ENCODE data around the gene GREB1. TPM values are rescaled to one million over a fixed set of nuclear protein-coding genes. Genes with fewer than 3 reads are reported as not detected.

GREB1 gene
- total RNA-seq, 1 donor from 2014 or later, result 6.8 TPM

DNA sequence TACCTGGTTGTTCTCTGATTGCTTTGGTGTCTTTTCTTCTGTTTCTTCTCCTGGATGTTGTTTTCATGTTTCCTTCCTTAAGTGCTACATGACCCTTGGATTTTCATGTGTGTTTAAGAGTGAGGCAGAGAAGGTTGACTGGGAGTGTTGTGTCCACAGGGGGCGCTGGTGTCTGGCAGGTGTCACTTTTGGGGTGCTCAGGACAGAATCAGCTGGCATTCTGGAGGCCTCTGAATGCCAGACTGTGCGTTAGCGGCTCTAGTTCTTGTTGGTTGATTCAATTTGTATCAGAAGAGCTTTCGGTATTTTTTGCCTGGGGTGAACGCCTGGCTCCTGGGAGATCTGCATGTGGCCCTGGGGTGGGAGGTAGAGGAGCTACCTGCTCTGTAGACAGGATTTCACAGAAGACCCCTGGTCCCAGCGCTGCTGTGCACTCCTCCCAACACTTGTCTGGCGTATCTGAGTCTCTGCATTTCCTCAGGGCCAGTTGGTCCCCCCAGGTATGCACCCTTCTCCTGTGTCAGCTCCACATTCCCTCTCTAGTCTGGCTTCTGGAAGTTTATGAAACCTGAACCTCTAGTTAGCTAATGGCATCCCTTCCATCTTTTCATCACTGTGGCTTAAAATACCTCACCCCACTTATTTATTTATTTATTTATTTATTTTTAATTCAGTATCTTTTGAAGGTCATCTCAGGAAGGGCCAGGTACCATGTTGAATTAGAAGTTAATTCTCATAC, 1.1 kb downstream of the GREB1 start:
- Histone ChIP-seq H3K4me1 (ENCODE audit: control insufficient read depth in 3 of 3, insufficient read depth in 3 of 3, low read length in 3 of 3) (peaks cover 23 to 36% (median 25%) of the 10 kb centered on the region in 3 donors), H3K9ac (ENCODE audit: low read depth in 1 of 3, low read length in 3 of 3) (no peak overlapping the region), H3K27me3 (ENCODE audit: control insufficient read depth in 3 of 3, insufficient read depth in 3 of 3, low read length in 3 of 3) (peaks cover 0 to 3% (median 0%) of the 10 kb centered on the region in 3 donors), H3K27ac (ENCODE audit: low read depth, low read length) (no peak overlapping the region), H3K9me3 (ENCODE audit: control insufficient read depth in 3 of 3, low read length in 3 of 3) (no peaks in the 10 kb centered on the region), H3K36me3 (ENCODE audit: control insufficient read depth in 3 of 3, insufficient read depth in 3 of 3, low read length in 3 of 3) (no peaks in the 10 kb centered on the region), H3K4me3 (ENCODE audit: low read length in 3 of 3) (no peak overlapping the region)

GRCh38 chr2:11535899-11536344, 2.1 kb downstream of the GREB1 start:
- Histone ChIP-seq H3K4me1 (ENCODE audit: control insufficient read depth in 3 of 3, insufficient read depth in 3 of 3, low read length in 3 of 3) (peaks cover 29 to 44% (median 33%) of the 10 kb centered on the region in 3 donors), H3K27ac (ENCODE audit: low read depth, low read length) (no peak overlapping the region), H3K36me3 (ENCODE audit: control insufficient read depth in 3 of 3, insufficient read depth in 3 of 3, low read length in 3 of 3) (no peaks in the 10 kb centered on the region), H3K9me3 (ENCODE audit: control insufficient read depth in 3 of 3, low read length in 3 of 3) (no peaks in the 10 kb centered on the region), H3K27me3 (ENCODE audit: control insufficient read depth in 3 of 3, insufficient read depth in 3 of 3, low read length in 3 of 3) (peaks cover 0 to 3% (median 0%) of the 10 kb centered on the region in 3 donors), H3K4me3 (ENCODE audit: low read length in 3 of 3) (no peak overlapping the region), H3K9ac (ENCODE audit: low read depth in 1 of 3, low read length in 3 of 3) (no peak overlapping the region)

DNA sequence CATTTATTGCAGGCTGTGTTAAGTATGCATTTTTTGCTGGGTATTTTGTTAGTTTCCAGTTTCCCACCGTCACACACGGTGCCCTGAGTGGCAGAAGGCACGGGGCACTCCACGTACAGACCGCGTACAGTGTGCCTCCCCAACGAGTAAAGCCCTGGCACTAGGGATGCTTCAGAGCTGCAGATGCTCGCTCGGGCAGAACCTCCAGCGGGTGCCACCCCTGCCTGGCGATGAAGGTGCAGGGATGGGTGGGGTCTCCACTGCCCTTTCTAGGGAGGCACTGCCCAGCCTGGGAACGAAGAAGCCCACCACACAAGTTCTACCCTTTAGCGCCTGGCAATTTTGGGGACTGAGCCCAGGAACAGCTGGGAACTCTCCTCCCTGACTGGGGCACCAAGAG, 4.1 kb downstream of the GREB1 start:
- H3K4me1 ChIP-seq (ENCODE audit: control insufficient read depth in 3 of 3, insufficient read depth in 3 of 3, low read length in 3 of 3), result peaks cover 26 to 43% (median 33%) of the 10 kb centered on the region in 3 donors
- no peak overlapping the region for H3K9ac ChIP-seq (ENCODE audit: low read depth in 1 of 3, low read length in 3 of 3)
- H3K9me3 ChIP-seq (ENCODE audit: control insufficient read depth in 3 of 3, low read length in 3 of 3), result no peaks in the 10 kb centered on the region
- H3K36me3 ChIP-seq (ENCODE audit: control insufficient read depth in 3 of 3, insufficient read depth in 3 of 3, low read length in 3 of 3), result no peaks in the 10 kb centered on the region
- no peak overlapping the region for H3K4me3 ChIP-seq (ENCODE audit: low read length in 3 of 3)
- no peak overlapping the region for H3K27ac ChIP-seq (ENCODE audit: low read depth, low read length)
- peaks cover 0 to 3% (median 0%) of the 10 kb centered on the region in 3 donors for H3K27me3 ChIP-seq (ENCODE audit: control insufficient read depth in 3 of 3, insufficient read depth in 3 of 3, low read length in 3 of 3)

DNA sequence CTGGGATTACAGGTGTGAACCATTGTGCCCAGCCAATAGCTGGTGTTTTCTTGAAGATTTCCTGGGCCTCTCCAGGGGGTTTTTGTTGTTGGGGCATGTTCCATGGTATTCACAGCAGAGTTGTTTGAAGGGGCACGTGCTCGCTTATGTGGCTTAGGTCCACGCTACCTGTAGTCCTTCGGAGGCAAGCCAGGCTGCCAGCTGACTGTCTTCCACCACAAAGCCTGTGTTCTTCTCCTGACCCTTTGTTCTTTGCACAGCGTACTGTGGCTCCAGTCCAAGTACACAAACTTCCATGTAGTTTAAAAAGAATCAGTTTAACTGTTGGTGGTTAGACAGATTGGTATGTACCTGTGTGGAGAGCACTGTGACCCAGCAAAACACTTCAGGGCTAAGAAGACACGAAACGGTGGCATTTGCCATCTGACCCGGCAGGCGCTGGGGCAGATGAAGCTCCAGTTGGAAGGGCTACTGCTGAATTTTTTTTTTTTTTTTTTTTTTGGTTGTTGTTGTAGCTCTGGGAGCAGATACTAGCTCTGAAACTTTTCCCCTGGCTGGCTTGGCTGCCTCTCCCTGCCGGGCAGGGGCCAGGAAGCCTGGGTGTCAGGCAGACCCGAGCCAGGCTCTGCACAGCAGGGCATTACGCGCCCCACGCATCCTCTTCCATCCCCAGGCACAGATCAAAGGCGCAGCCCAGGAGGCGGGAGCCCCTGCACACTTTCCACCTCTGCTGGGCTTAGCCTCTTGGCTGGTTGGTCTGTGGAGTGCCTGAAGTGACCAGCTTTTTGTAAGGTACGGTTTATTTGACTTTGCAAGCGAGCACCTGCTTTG, 5.7 kb downstream of the GREB1 start:
- peak overlapping the region in 2 of 3 donors; percentile 9 to 49 for H3K4me3 ChIP-seq (ENCODE audit: low read length in 3 of 3)
- H3K36me3 ChIP-seq (ENCODE audit: control insufficient read depth in 3 of 3, insufficient read depth in 3 of 3, low read length in 3 of 3), result no peaks in the 10 kb centered on the region
- H3K27ac ChIP-seq (ENCODE audit: low read depth, low read length), result no peak overlapping the region
- H3K27me3 ChIP-seq (ENCODE audit: control insufficient read depth in 3 of 3, insufficient read depth in 3 of 3, low read length in 3 of 3), result peaks cover 0 to 3% (median 0%) of the 10 kb centered on the region in 3 donors
- H3K9ac ChIP-seq (ENCODE audit: low read depth in 1 of 3, low read length in 3 of 3), result peak overlapping the region in 2 of 3 donors; percentile 50 to 61
- H3K4me1 ChIP-seq (ENCODE audit: control insufficient read depth in 3 of 3, insufficient read depth in 3 of 3, low read length in 3 of 3), result peaks cover 21 to 34% (median 30%) of the 10 kb centered on the region in 3 donors
- H3K9me3 ChIP-seq (ENCODE audit: control insufficient read depth in 3 of 3, low read length in 3 of 3), result no peaks in the 10 kb centered on the region

DNA sequence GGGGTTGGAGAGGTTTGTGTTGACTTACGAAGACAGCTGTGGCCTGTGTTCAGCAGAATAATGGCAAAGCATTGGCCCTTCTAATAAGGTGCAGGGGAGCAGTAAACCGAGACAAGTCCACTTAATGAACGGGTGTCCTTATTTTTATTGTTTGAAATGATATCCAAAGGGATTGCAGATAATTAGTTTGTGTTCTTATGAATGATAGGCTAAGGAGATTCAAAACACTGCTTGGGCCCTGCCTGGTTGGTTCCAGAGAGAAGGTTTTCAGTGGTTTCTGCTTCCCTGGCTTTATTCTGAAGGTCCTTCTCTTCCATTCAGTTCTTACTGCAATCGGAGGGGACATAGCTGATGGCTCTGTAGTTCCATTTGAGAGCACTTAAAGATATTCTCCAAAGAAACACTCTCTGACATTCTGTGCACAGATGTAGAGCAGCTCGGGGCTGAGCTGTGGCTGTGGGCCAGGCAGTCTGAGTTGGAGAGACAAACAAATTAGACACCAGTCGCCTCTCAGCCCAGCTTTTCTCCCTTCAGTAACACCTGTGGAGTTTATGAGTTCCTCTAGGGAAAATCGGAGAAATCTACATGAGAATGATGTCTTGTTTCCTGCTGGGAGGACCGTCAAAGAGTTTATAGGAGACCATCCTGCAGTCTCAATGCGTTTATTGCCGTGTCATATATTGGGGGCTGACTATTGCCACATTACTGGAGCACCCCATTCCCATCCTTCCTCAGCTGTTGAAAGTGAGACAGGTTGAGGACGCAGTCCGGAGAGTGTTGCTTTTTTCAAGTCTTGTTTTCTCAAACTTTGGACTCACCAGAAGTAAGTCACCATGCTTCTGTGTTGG, 6.5 kb downstream of the GREB1 start:
- peaks cover 0 to 3% (median 0%) of the 10 kb centered on the region in 3 donors for H3K27me3 ChIP-seq (ENCODE audit: control insufficient read depth in 3 of 3, insufficient read depth in 3 of 3, low read length in 3 of 3)
- peak overlapping the region in 1 of 3 donors; percentile 49 for H3K4me3 ChIP-seq (ENCODE audit: low read length in 3 of 3)
- H3K9ac ChIP-seq (ENCODE audit: low read depth in 1 of 3, low read length in 3 of 3), result peak overlapping the region in 1 of 3 donors; percentile 50
- H3K9me3 ChIP-seq (ENCODE audit: control insufficient read depth in 3 of 3, low read length in 3 of 3), result no peaks in the 10 kb centered on the region
- H3K4me1 ChIP-seq (ENCODE audit: control insufficient read depth in 3 of 3, insufficient read depth in 3 of 3, low read length in 3 of 3), result peaks cover 16 to 29% (median 25%) of the 10 kb centered on the region in 3 donors
- H3K36me3 ChIP-seq (ENCODE audit: control insufficient read depth in 3 of 3, insufficient read depth in 3 of 3, low read length in 3 of 3), result no peaks in the 10 kb centered on the region
- no peak overlapping the region for H3K27ac ChIP-seq (ENCODE audit: low read depth, low read length)

- Histone ChIP-seq H3K9me3 (ENCODE audit: control insufficient read depth in 3 of 3, low read length in 3 of 3) (no peaks in the 10 kb centered on the region), H3K4me1 (ENCODE audit: control insufficient read depth in 3 of 3, insufficient read depth in 3 of 3, low read length in 3 of 3) (peaks cover 16 to 22% (median 18%) of the 10 kb centered on the region in 3 donors), H3K27ac (ENCODE audit: low read depth, low read length) (no peak overlapping the region), H3K4me3 (ENCODE audit: low read length in 3 of 3) (no peak overlapping the region), H3K36me3 (ENCODE audit: control insufficient read depth in 3 of 3, insufficient read depth in 3 of 3, low read length in 3 of 3) (no peaks in the 10 kb centered on the region), H3K9ac (ENCODE audit: low read depth in 1 of 3, low read length in 3 of 3) (no peak overlapping the region), H3K27me3 (ENCODE audit: control insufficient read depth in 3 of 3, insufficient read depth in 3 of 3, low read length in 3 of 3) (peaks cover 0 to 3% (median 0%) of the 10 kb centered on the region in 3 donors)
Observed at GRCh38 chr2:11540996-11541692, 7.3 kb downstream of the GREB1 start.

- H3K27ac ChIP-seq (ENCODE audit: low read depth, low read length), result no peak overlapping the region
- H3K9ac ChIP-seq (ENCODE audit: low read depth in 1 of 3, low read length in 3 of 3), result no peak overlapping the region
- no peaks in the 10 kb centered on the region for H3K9me3 ChIP-seq (ENCODE audit: control insufficient read depth in 3 of 3, low read length in 3 of 3)
- H3K4me3 ChIP-seq (ENCODE audit: low read length in 3 of 3), result no peak overlapping the region
- no peaks in the 10 kb centered on the region for H3K36me3 ChIP-seq (ENCODE audit: control insufficient read depth in 3 of 3, insufficient read depth in 3 of 3, low read length in 3 of 3)
- H3K4me1 ChIP-seq (ENCODE audit: control insufficient read depth in 3 of 3, insufficient read depth in 3 of 3, low read length in 3 of 3), result peaks cover 16 to 21% (median 18%) of the 10 kb centered on the region in 3 donors
- peaks cover 0 to 3% (median 0%) of the 10 kb centered on the region in 3 donors for H3K27me3 ChIP-seq (ENCODE audit: control insufficient read depth in 3 of 3, insufficient read depth in 3 of 3, low read length in 3 of 3)
Observed at GRCh38 chr2:11541693-11542274, 7.9 kb downstream of the GREB1 start.

- H3K27me3 ChIP-seq (ENCODE audit: control insufficient read depth in 3 of 3, insufficient read depth in 3 of 3, low read length in 3 of 3), result peaks cover 0 to 3% (median 0%) of the 10 kb centered on the region in 3 donors
- no peak overlapping the region for H3K9ac ChIP-seq (ENCODE audit: low read depth in 1 of 3, low read length in 3 of 3)
- H3K9me3 ChIP-seq (ENCODE audit: control insufficient read depth in 3 of 3, low read length in 3 of 3), result no peaks in the 10 kb centered on the region
- H3K27ac ChIP-seq (ENCODE audit: low read depth, low read length), result no peak overlapping the region
- H3K4me3 ChIP-seq (ENCODE audit: low read length in 3 of 3), result no peak overlapping the region
- no peaks in the 10 kb centered on the region for H3K36me3 ChIP-seq (ENCODE audit: control insufficient read depth in 3 of 3, insufficient read depth in 3 of 3, low read length in 3 of 3)
- H3K4me1 ChIP-seq (ENCODE audit: control insufficient read depth in 3 of 3, insufficient read depth in 3 of 3, low read length in 3 of 3), result peaks cover 16 to 23% (median 18%) of the 10 kb centered on the region in 3 donors
Observed at GRCh38 chr2:11542275-11542819, 8.5 kb downstream of the GREB1 start.
